ENCODE data around the gene KLHDC8A.
"Not testable (repeated sequence)": the region's sequence is repeated elsewhere in the genome, so short reads cannot be mapped to it uniquely, and the experiment has no call there.

The KLHDC8A gene

GRCh38 chr1:205368478-205368877 is 11.8 kb upstream of the KLHDC8A start:
- Histone ChIP-seq H3K9ac (ENCODE audit: low read length) (no peak overlapping the region), H3K27me3 (ENCODE audit: control insufficient read depth, insufficient read depth, low read length) (no peaks in the 10 kb centered on the region), H3K27ac (ENCODE audit: low read length) (no peak overlapping the region), H3K4me3 (ENCODE audit: low read length) (no peak overlapping the region), H3K9me3 (ENCODE audit: control insufficient read depth, low read depth, low read length) (no peaks in the 10 kb centered on the region), H3K36me3 (ENCODE audit: control insufficient read depth, low read depth, low read length) (no peaks in the 10 kb centered on the region), H3K4me1 (ENCODE audit: control insufficient read depth, low read depth, low read length) (peaks cover 17% of the 10 kb centered on the region)

DNA sequence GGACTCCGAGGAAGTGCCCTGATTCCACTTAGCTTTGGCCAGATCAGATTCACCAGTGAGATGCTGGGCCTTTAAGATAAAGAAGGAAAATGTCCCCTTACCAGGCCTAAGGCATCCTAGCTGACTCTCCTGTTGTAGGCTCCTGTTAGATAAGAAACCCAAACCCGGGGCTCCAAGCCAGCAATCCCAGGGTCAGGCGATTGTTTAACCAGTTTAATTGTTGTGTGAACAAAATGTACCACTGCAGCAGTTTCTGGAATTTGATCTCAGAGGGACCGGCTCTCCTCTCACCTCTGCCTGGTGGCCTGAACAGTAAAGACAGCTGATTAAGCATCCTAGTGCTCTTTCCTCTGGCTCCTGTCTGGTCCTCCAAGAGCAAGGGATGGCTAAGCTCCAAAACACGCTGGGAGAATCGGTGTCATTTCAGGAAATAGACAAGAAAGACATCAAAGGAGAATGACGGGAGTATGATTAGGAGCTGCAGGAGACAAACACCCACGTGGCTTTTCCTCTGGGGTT is 9.3 kb upstream of the KLHDC8A start:
- H3K27me3 ChIP-seq (ENCODE audit: control insufficient read depth, insufficient read depth, low read length) = no peaks in the 10 kb centered on the region
- H3K4me1 ChIP-seq (ENCODE audit: control insufficient read depth, low read depth, low read length) = no peaks in the 10 kb centered on the region
- H3K9me3 ChIP-seq (ENCODE audit: control insufficient read depth, low read depth, low read length) = no peaks in the 10 kb centered on the region
- H3K4me3 ChIP-seq (ENCODE audit: low read length) = no peak overlapping the region
- H3K9ac ChIP-seq (ENCODE audit: low read length) = no peak overlapping the region
- H3K27ac ChIP-seq (ENCODE audit: low read length) = no peak overlapping the region
- no peaks in the 10 kb centered on the region for H3K36me3 ChIP-seq (ENCODE audit: control insufficient read depth, low read depth, low read length)

GRCh38 chr1:205365086-205365485 is 8.4 kb upstream of the KLHDC8A start:
- not testable (repeated sequence) for H3K4me1 ChIP-seq (ENCODE audit: control insufficient read depth, low read depth, low read length); H3K9ac ChIP-seq (ENCODE audit: low read length); H3K27ac ChIP-seq (ENCODE audit: low read length); H3K9me3 ChIP-seq (ENCODE audit: control insufficient read depth, low read depth, low read length); H3K4me3 ChIP-seq (ENCODE audit: low read length); H3K27me3 ChIP-seq (ENCODE audit: control insufficient read depth, insufficient read depth, low read length); H3K36me3 ChIP-seq (ENCODE audit: control insufficient read depth, low read depth, low read length)

- Histone ChIP-seq H3K4me1 (ENCODE audit: control insufficient read depth, low read depth, low read length) (peaks cover 23% of the 10 kb centered on the region), H3K4me3 (ENCODE audit: low read length) (no peak overlapping the region), H3K9ac (ENCODE audit: low read length) (no peak overlapping the region), H3K36me3 (ENCODE audit: control insufficient read depth, low read depth, low read length) (no peaks in the 10 kb centered on the region), H3K27me3 (ENCODE audit: control insufficient read depth, insufficient read depth, low read length) (no peaks in the 10 kb centered on the region), H3K27ac (ENCODE audit: low read length) (no peak overlapping the region), H3K9me3 (ENCODE audit: control insufficient read depth, low read depth, low read length) (no peaks in the 10 kb centered on the region)
Measured at GRCh38 chr1:205360891-205361290, 4.2 kb upstream of the KLHDC8A start.

DNA sequence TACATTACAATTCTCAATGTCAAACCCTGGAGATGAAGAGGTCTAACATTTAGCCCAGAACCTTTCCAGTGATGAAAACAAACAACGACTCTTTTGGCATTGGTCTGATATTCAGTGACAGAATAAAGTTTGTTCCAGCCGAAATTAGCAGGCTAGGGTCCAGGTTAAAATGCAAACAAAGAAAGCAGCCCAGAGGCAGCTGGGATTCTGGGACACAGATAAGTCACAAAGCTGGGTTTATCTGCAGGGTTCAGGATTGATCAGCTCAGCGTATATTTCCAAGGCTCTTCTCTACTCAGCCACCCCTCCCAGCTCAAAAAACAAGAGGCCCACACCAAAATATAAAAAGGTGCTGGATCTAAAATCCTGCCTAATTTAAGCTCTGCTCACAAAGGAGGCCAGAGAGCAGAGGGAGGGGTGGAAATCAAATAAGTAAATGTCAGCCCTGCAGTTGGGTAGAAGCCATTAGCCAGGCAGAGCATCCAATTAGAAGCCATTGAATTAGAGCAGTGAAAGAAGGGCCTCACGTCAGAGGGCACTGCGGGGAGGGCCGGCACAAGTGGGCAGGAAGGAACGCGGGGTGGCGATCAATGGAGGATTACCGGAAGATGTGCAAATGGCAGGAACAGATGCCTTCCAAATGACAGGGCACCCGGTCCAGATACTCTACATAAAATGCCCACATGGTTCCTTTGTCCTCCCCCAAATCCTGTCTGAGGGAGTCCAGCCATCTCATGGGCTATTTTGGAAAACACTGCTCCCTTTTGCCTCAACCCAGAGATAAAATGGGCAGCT is 3.2 kb upstream of the KLHDC8A start:
- H3K4me1 ChIP-seq (ENCODE audit: control insufficient read depth, low read depth, low read length) = peaks cover 26% of the 10 kb centered on the region
- no peaks in the 10 kb centered on the region for H3K36me3 ChIP-seq (ENCODE audit: control insufficient read depth, low read depth, low read length)
- H3K4me3 ChIP-seq (ENCODE audit: low read length) = no peak overlapping the region
- H3K27me3 ChIP-seq (ENCODE audit: control insufficient read depth, insufficient read depth, low read length) = no peaks in the 10 kb centered on the region
- H3K9me3 ChIP-seq (ENCODE audit: control insufficient read depth, low read depth, low read length) = no peaks in the 10 kb centered on the region
- H3K27ac ChIP-seq (ENCODE audit: low read length) = no peak overlapping the region
- H3K9ac ChIP-seq (ENCODE audit: low read length) = no peak overlapping the region

DNA sequence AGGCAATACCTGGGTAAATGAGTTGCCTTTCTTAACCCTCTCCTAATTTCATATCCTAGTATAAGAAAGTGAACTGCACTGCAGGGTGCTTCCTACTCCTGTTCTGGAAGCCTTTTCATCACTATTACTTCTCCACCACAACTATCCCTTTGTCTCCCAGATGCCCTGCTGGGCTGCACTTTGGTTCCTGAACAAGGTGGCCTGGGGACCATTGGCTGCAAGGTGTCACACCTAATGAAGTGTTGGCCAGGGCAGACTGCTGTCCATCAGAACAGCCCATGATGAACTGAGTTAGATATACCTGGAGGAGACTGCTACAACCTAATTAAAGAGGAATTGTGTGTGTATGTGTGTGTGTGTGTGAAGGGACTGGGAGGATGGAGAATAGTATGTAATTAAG is 1.9 kb upstream of the KLHDC8A start:
- H3K9ac ChIP-seq (ENCODE audit: low read length) = no peak overlapping the region
- no peaks in the 10 kb centered on the region for H3K27me3 ChIP-seq (ENCODE audit: control insufficient read depth, insufficient read depth, low read length)
- H3K9me3 ChIP-seq (ENCODE audit: control insufficient read depth, low read depth, low read length) = no peaks in the 10 kb centered on the region
- H3K4me1 ChIP-seq (ENCODE audit: control insufficient read depth, low read depth, low read length) = peaks cover 26% of the 10 kb centered on the region
- no peak overlapping the region for H3K4me3 ChIP-seq (ENCODE audit: low read length)
- H3K27ac ChIP-seq (ENCODE audit: low read length) = no peak overlapping the region
- H3K36me3 ChIP-seq (ENCODE audit: control insufficient read depth, low read depth, low read length) = no peaks in the 10 kb centered on the region

GRCh38 chr1:205357567-205357966 is 845 bp upstream of the KLHDC8A start:
- no peaks in the 10 kb centered on the region for H3K36me3 ChIP-seq (ENCODE audit: control insufficient read depth, low read depth, low read length)
- H3K27ac ChIP-seq (ENCODE audit: low read length) = no peak overlapping the region
- H3K4me3 ChIP-seq (ENCODE audit: low read length) = no peak overlapping the region
- no peaks in the 10 kb centered on the region for H3K9me3 ChIP-seq (ENCODE audit: control insufficient read depth, low read depth, low read length)
- no peak overlapping the region for H3K9ac ChIP-seq (ENCODE audit: low read length)
- H3K4me1 ChIP-seq (ENCODE audit: control insufficient read depth, low read depth, low read length) = peaks cover 26% of the 10 kb centered on the region
- H3K27me3 ChIP-seq (ENCODE audit: control insufficient read depth, insufficient read depth, low read length) = no peaks in the 10 kb centered on the region

GRCh38 chr1:205355075-205355453 is 1.7 kb downstream of the KLHDC8A start:
- Histone ChIP-seq H3K4me1 (ENCODE audit: control insufficient read depth, low read depth, low read length) (peaks cover 45% of the 10 kb centered on the region), H3K27ac (ENCODE audit: low read length) (no peak overlapping the region), H3K27me3 (ENCODE audit: control insufficient read depth, insufficient read depth, low read length) (no peaks in the 10 kb centered on the region), H3K9me3 (ENCODE audit: control insufficient read depth, low read depth, low read length) (no peaks in the 10 kb centered on the region), H3K9ac (ENCODE audit: low read length) (no peak overlapping the region), H3K4me3 (ENCODE audit: low read length) (no peak overlapping the region), H3K36me3 (ENCODE audit: control insufficient read depth, low read depth, low read length) (no peaks in the 10 kb centered on the region)

DNA sequence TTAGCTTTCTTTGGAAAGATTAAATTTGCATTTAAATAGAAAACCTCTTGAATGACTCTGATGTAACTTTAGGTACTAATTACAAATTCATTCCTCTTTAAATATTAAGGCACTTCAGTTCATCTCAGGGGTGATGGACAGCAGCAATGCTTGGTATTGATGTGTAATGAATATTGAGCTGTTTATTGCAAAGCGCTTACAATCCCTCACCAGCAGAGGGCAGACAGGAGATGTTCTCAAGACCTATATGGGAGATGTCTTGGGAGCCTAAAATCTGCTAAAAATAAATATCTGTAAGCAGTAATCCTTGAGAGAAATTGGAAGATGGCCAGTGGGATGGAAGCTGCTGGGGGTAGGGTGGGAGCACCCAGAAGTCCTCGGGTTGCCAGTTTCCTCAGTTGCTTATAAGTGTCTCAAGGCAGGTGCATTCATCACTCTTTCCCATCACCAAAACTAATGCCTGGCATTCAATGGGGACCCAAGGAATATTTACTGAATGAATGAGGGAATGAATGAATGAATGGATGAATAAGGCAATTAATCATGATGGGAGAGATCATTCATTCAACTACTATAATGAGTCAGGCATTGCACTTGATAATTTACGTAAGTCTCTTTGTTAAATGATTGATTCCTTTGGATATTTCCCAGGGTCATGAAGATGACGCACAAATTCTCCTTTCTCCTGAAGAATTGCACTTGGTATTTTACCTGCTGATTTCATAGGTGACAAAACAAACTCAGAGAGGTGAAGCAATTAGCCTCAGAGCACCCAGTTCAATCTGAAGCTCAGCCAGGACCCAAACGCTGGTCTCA is 2.3 kb downstream of the KLHDC8A start:
- H3K27ac ChIP-seq (ENCODE audit: low read length) = no peak overlapping the region
- H3K27me3 ChIP-seq (ENCODE audit: control insufficient read depth, insufficient read depth, low read length) = no peaks in the 10 kb centered on the region
- peaks cover 51% of the 10 kb centered on the region for H3K4me1 ChIP-seq (ENCODE audit: control insufficient read depth, low read depth, low read length)
- H3K4me3 ChIP-seq (ENCODE audit: low read length) = no peak overlapping the region
- no peaks in the 10 kb centered on the region for H3K36me3 ChIP-seq (ENCODE audit: control insufficient read depth, low read depth, low read length)
- no peak overlapping the region for H3K9ac ChIP-seq (ENCODE audit: low read length)
- H3K9me3 ChIP-seq (ENCODE audit: control insufficient read depth, low read depth, low read length) = no peaks in the 10 kb centered on the region

DNA sequence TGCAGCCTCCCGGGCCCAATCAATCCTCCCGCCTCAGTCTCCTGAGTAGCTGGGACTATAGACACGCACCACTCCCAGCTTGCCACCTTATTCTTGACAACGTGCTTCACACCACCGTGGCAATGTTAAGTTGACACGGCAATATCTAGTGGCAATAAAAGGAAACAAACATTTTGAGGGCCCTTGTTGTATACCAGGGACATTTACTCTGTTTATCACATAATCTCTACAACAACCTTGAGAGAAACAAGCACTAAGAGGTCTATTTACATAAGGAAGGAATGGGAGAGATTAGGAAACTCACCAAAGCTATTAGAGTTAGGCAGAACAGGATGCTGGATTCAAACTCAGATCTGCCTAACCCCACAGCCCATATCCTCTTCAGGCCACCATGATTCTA is 3.1 kb downstream of the KLHDC8A start:
- H3K9me3 ChIP-seq (ENCODE audit: control insufficient read depth, low read depth, low read length) = no peaks in the 10 kb centered on the region
- H3K4me1 ChIP-seq (ENCODE audit: control insufficient read depth, low read depth, low read length) = peaks cover 50% of the 10 kb centered on the region
- no peaks in the 10 kb centered on the region for H3K36me3 ChIP-seq (ENCODE audit: control insufficient read depth, low read depth, low read length)
- H3K27ac ChIP-seq (ENCODE audit: low read length) = no peak overlapping the region
- H3K4me3 ChIP-seq (ENCODE audit: low read length) = no peak overlapping the region
- no peaks in the 10 kb centered on the region for H3K27me3 ChIP-seq (ENCODE audit: control insufficient read depth, insufficient read depth, low read length)
- H3K9ac ChIP-seq (ENCODE audit: low read length) = no peak overlapping the region

- H3K4me1 ChIP-seq (ENCODE audit: control insufficient read depth, low read depth, low read length) = peaks cover 52% of the 10 kb centered on the region
- H3K9me3 ChIP-seq (ENCODE audit: control insufficient read depth, low read depth, low read length) = no peaks in the 10 kb centered on the region
- H3K9ac ChIP-seq (ENCODE audit: low read length) = no peak overlapping the region
- H3K36me3 ChIP-seq (ENCODE audit: control insufficient read depth, low read depth, low read length) = no peaks in the 10 kb centered on the region
- no peak overlapping the region for H3K27ac ChIP-seq (ENCODE audit: low read length)
- no peaks in the 10 kb centered on the region for H3K27me3 ChIP-seq (ENCODE audit: control insufficient read depth, insufficient read depth, low read length)
- no peak overlapping the region for H3K4me3 ChIP-seq (ENCODE audit: low read length)
Measured at GRCh38 chr1:205353191-205353590, 3.5 kb downstream of the KLHDC8A start.

Data from iPS-18a (cell line).